Amniotic epithelial cell (primary cell): ENCODE data around the gene GINM1.

Experiments used
- DNase-seq: peaks from one replicate; pipeline ENCODE4 v3.0.0-alpha.2; 2010; ENCODE audit warnings: low read depth

Gene GINM1

GRCh38 chr6:149593408-149593807, 27.2 kb downstream of the GINM1 start:
- no peak for DNase-seq

- DNase-seq, result no peak
These were observed 34.3 kb downstream of the GINM1 start for GRCh38 chr6:149600508-149600907.

GRCh38 chr6:149608381-149608982, 42.3 kb downstream of the GINM1 start:
- no peak for DNase-seq

- peak; percentile 61 for DNase-seq
These were observed 48.2 kb downstream of the GINM1 start for GRCh38 chr6:149614337-149614736.

- no peak for DNase-seq
These were observed 49.6 kb downstream of the GINM1 start for GRCh38 chr6:149615805-149616204.

- DNase-seq, result no peak
These were observed 61.5 kb downstream of the GINM1 start for GRCh38 chr6:149627672-149628071.

GRCh38 chr6:149628875-149629510, 62.8 kb downstream of the GINM1 start:
- no peak for DNase-seq

- no peak for DNase-seq
These were observed 68.1 kb downstream of the GINM1 start for GRCh38 chr6:149634315-149634714.

GRCh38 chr6:149636124-149636523, 69.9 kb downstream of the GINM1 start:
- DNase-seq, result peak; percentile 57
